RWPE1 (cell line): ENCODE data around the gene KDM4D.

Source experiments
- CTCF ChIA-PET: fragments of 350-600 bp; sonication (Branson Sonifier 250); formaldehyde crosslinking; extraction: SDS; loops from one replicate; lab custom pipeline; 2021; lab: Yijun Ruan, JAX
- POLR2A ChIA-PET: fragments of 400-600 bp; formaldehyde crosslinking; extraction: SDS; loops from one replicate; lab custom pipeline; 2020; ENCODE audit warnings: antibody characterized with exemption; ENCODE audit not compliant: low non-redundant PET; lab: Yijun Ruan, JAX
- DNase-seq: peaks from one replicate; pipeline ENCODE4 v3.0.0; 2012; ENCODE audit warnings: low spot score
- H3K27ac ChIP-seq: fragments of 450-650 bp; 2 replicates; pipeline ENCODE4 v1.5.1; 2017
- CTCF ChIP-seq: fragments of 450-650 bp; conservative IDR thresholded peaks from 2 replicates; pipeline ENCODE4 v1.5.1; 2017; ENCODE audit warnings: low read depth, mild to moderate bottlenecking

The KDM4D gene

DNA sequence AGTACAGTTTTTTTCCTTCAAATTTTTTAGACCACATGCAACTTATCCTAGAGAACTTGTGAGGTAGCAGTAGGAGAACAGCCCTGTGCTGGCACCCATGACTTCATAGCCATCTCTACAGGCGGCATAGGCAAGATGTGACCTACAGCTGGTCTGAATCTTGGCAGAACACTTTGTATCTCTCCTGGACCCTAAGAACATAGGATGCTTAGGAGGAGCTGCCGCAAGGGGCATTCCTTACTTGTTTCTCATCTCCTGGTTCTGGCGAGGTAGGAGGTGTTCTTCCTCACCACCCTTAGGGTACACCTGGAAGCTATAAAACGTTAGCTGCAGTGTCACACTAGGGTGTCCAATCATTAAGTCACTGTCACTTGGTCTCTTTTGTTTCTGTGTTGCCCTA is 16.5 kb upstream of the KDM4D start:
- TF ChIP-seq CTCF: no peak
- CTCF ChIA-PET: interaction anchor here (0.6 to 1.8 kb wide), 2 partner anchors 9 to 334 kb away, joined by 4 to 5 read pairs; no protein-coding TSS in a partner anchor
- POLR2A ChIA-PET: no interaction called here
- no peak overlapping the region for H3K27ac ChIP-seq
- no peak for DNase-seq

DNA sequence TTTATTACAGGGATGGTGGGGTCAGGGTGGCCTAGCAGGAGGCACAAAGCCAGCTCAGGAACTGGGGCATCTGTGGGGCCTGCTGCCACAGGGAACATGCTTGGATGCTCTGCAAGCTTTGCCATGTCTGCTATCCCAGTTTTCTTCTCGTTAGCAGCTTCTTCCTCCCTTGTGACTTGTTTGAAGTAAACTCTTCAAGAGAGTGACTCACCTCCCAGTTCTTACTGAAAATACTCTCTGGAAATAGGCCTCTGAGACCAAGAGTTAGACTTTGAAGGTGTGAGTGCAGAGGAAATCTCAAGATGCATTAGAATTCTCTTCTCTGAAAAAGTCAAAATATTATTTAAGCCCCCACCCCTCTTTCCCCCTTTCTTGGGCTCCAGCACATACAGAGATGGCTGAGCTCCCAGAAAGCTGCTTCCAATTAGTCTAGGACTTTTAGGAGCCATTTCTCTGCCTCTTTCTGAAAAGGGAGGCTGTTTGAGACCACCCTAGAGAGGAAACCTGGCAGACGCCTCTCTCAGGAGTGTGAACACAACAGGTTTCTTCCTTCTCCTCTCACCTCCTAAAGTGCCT is 15.3 kb upstream of the KDM4D start:
- POLR2A ChIA-PET: interaction anchor here (0.7 kb wide), 1 partner anchor 15 kb away, joined by 3 read pairs; the partner anchor contains the start of genes CWC15 and KDM4D

GRCh38 chr11:94959179-94959578 is 14.3 kb upstream of the KDM4D start:
- TF ChIP-seq CTCF: no peak
- no peak overlapping the region for H3K27ac ChIP-seq
- POLR2A ChIA-PET: interaction anchor here (0.7 kb wide), 1 partner anchor 14 kb away, joined by 3 read pairs; the partner anchor contains the start of genes CWC15 and KDM4D
- CTCF ChIA-PET: interaction anchor here (1.3 kb wide), 1 partner anchor 336 kb away, joined by 5 read pairs; no protein-coding TSS in a partner anchor
- no peak for DNase-seq

More for the DNA sequence above, 15.3 kb upstream of the KDM4D start:
- CTCF ChIA-PET: interaction anchor here (0.6 kb wide), 1 partner anchor 30 kb away, joined by 3 read pairs; no protein-coding TSS in a partner anchor
- H3K27ac ChIP-seq: no peak overlapping the region
- TF ChIP-seq CTCF: no peak
- no peak for DNase-seq

DNA sequence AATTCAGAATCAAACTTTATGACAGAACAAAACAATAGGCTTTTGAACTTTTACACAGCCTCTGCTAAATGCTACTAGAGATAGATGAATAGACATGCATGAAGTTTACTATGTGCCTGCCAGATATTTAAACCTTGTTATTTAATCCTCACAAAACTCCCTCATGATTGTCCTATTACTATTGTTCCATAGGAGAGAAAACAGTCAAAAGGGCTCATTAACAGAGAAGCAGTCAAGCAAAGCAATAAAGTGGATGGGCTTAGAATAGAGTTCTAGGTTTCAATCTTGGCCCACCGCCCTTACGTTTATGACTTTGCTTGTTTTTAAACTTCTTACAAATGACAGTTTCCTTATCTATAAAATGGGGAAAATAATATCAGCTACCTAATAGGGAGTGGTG is 13.0 kb upstream of the KDM4D start:
- no peak overlapping the region for H3K27ac ChIP-seq
- DNase-seq: no peak
- POLR2A ChIA-PET: interaction anchor here (0.6 kb wide), 1 partner anchor 219 kb away, joined by 3 read pairs; no protein-coding TSS in a partner anchor
- no peak for TF ChIP-seq CTCF
- CTCF ChIA-PET: interaction anchor here (0.6 to 1.3 kb wide), 2 partner anchors 212 to 337 kb away, joined by 3 to 5 read pairs; no protein-coding TSS in a partner anchor

DNA sequence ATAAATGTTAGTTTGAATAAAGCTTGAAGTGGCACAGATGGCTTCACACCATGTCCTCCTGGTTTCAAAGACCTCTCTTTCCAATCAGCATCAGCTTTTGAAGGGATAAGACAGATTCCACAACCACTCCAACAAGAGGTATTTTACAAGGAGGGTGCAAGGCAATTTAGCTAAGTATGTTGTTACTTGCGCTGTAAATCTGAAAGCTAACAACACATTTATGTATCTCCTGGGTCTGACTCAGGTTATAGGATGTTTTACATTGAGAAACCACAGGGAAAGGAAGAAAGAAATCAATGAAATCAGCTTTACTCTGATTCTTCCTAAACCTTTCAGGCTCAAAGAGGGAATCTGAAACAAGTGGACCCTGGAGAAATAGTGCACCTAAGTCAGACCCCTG is 12.3 kb upstream of the KDM4D start:
- ChIA-PET CTCF (interaction anchor here (0.9 kb wide), 1 partner anchor 337 kb away, joined by 4 read pairs; no protein-coding TSS in a partner anchor), POLR2A (interaction anchor here (0.6 kb wide), 1 partner anchor 220 kb away, joined by 3 read pairs; no protein-coding TSS in a partner anchor)
- no peak overlapping the region for H3K27ac ChIP-seq
- no peak for TF ChIP-seq CTCF
- no peak for DNase-seq

GRCh38 chr11:94964934-94965333 is 8.6 kb upstream of the KDM4D start:
- ChIA-PET CTCF (interaction anchor here (0.6 kb wide), 1 partner anchor 418 kb away, joined by 3 read pairs; no protein-coding TSS in a partner anchor), POLR2A (no interaction called here)
- TF ChIP-seq CTCF: no peak
- no peak for DNase-seq
- no peak overlapping the region for H3K27ac ChIP-seq
